HepG2 (cell line): ENCODE measurements around the gene BCAS1. TPM values are rescaled to one million over a fixed set of nuclear protein-coding genes. Genes with fewer than 3 reads are reported as not detected.

Source experiments
- AFF4 ChIP-seq: sonication (generic); formaldehyde crosslinking; IDR thresholded peaks from 2 replicates; pipeline ENCODE4 v1.4.0; 2020; ENCODE audit warnings: missing genetic modification reagents
- ASH2L ChIP-seq: fragments of 300-600, 200-600 bp; sonication (generic); IDR thresholded peaks from 2 replicates; pipeline ENCODE4 v1.7.0; 2017; ENCODE audit warnings: low read depth, mild to moderate bottlenecking, moderate library complexity, mixed read lengths, low read length; ENCODE audit not compliant: insufficient read length
- ATF5 ChIP-seq: sonication (generic); formaldehyde crosslinking; IDR thresholded peaks from 2 replicates; pipeline ENCODE4 v1.4.0; 2020; ENCODE audit warnings: mild to moderate bottlenecking, low read depth, missing genetic modification reagents
- BCL6 ChIP-seq: IDR thresholded peaks from 2 replicates; pipeline ENCODE4 v1.6.1; 2016; ENCODE audit warnings: missing genetic modification reagents, missing compliant biosample characterization
- CBX5 ChIP-seq: sonication (generic); formaldehyde crosslinking; IDR thresholded peaks from 2 replicates; pipeline ENCODE4 v1.4.0; 2020; ENCODE audit warnings: missing genetic modification reagents, borderline replicate concordance
- HMGXB3 ChIP-seq: sonication (generic); formaldehyde crosslinking; IDR thresholded peaks from 2 replicates; pipeline ENCODE4 v1.4.0; 2020; ENCODE audit warnings: missing genetic modification reagents, borderline replicate concordance
- JUND ChIP-seq: sonication (generic); formaldehyde crosslinking; IDR thresholded peaks from 2 replicates; pipeline ENCODE4 v1.8.0; 2022; ENCODE audit warnings: mild to moderate bottlenecking, missing genetic modification reagents
- KLF12 ChIP-seq: sonication (generic); formaldehyde crosslinking; IDR thresholded peaks from 2 replicates; pipeline ENCODE4 v1.4.0; 2020; ENCODE audit warnings: missing genetic modification reagents, borderline replicate concordance
- MATR3 ChIP-seq: sonication (generic); formaldehyde crosslinking; IDR thresholded peaks from 2 replicates; pipeline ENCODE4 v1.4.0; 2020; ENCODE audit warnings: missing genetic modification reagents
- NFE2 ChIP-seq: sonication (generic); formaldehyde crosslinking; IDR thresholded peaks from 2 replicates; pipeline ENCODE4 v1.4.0; 2020; ENCODE audit warnings: missing genetic modification reagents
- PAWR ChIP-seq: sonication (generic); formaldehyde crosslinking; IDR thresholded peaks from 2 replicates; pipeline ENCODE4 v1.4.0; 2020; ENCODE audit warnings: missing genetic modification reagents, mild to moderate bottlenecking, borderline replicate concordance
- SCMH1 ChIP-seq: sonication (generic); formaldehyde crosslinking; IDR thresholded peaks from 2 replicates; pipeline ENCODE4 v1.9.0; 2021; ENCODE audit warnings: missing genetic modification reagents, mild to moderate bottlenecking, borderline replicate concordance
- TBL1XR1 ChIP-seq: fragments of 150-350 bp; IDR thresholded peaks from 2 replicates; pipeline ENCODE4 v1.6.1; 2014; ENCODE audit warnings: borderline replicate concordance, low read length; ENCODE audit not compliant: partially characterized antibody
- ZBTB7B ChIP-seq: sonication (generic); formaldehyde crosslinking; IDR thresholded peaks from 2 replicates; pipeline ENCODE4 v1.4.0; 2020; ENCODE audit warnings: missing genetic modification reagents
- ZC3H4 ChIP-seq: sonication (generic); formaldehyde crosslinking; IDR thresholded peaks from 2 replicates; pipeline ENCODE4 v1.4.0; 2020; ENCODE audit warnings: missing genetic modification reagents, borderline replicate concordance
- ZFY ChIP-seq: sonication (generic); formaldehyde crosslinking; IDR thresholded peaks from 2 replicates; pipeline ENCODE4 v1.4.0; 2020; ENCODE audit warnings: missing genetic modification reagents
- ZNF570 ChIP-seq: sonication (generic); formaldehyde crosslinking; IDR thresholded peaks from 2 replicates; pipeline ENCODE4 v1.4.0; 2020; ENCODE audit warnings: mild to moderate bottlenecking, missing genetic modification reagents, borderline replicate concordance
- ZNF580 ChIP-seq: IDR thresholded peaks from 2 replicates; pipeline ENCODE4 v1.6.1; 2016; ENCODE audit warnings: low read depth, borderline replicate concordance
- ZNF749 ChIP-seq: sonication (generic); formaldehyde crosslinking; IDR thresholded peaks from 2 replicates; pipeline ENCODE4 v1.8.0; 2022; ENCODE audit warnings: mild to moderate bottlenecking, missing genetic modification reagents, moderate library complexity, borderline replicate concordance
- ZNF776 ChIP-seq: sonication (generic); formaldehyde crosslinking; IDR thresholded peaks from 2 replicates; pipeline ENCODE4 v1.4.0; 2020; ENCODE audit warnings: mild to moderate bottlenecking, missing genetic modification reagents
- ZNF782 ChIP-seq: sonication (generic); formaldehyde crosslinking; IDR thresholded peaks from 2 replicates; pipeline ENCODE4 v1.4.0; 2020; ENCODE audit warnings: missing genetic modification reagents, mild to moderate bottlenecking, borderline replicate concordance
- polyA plus RNA-seq, 8 experiments: library from polyadenylated mRNA; depleted of rRNA in 3 of 8; stranded (reverse) in 7 of 8; unstranded in 1 of 8; fragments of >200 nt; fragmentation: Illumina TruSeq in 4 of 8; extraction: Trizol in 4 of 8; gene quantifications; 2 replicates each; pipeline versions ENCODE4 v1.2.1 to v1.2.3, GENCODE V29; 2011 to 2016; ENCODE audit warnings: low read depth in 4 of 8, missing spikeins in 1 of 8, mixed read lengths in 1 of 8; ENCODE audit not compliant: insufficient read depth in 1 of 8
- total RNA-seq, 5 experiments: library from RNA; depleted of rRNA; stranded (reverse); fragments of >200 nt; fragmentation: Illumina TruSeq; extraction: Trizol; gene quantifications; 2 replicates each; pipeline ENCODE4 v1.2.3, GENCODE V29; 2016; ENCODE audit warnings: low read depth in 1 of 5

Gene BCAS1
- total and polyA plus RNA-seq, 2 of the 13 experiments (the other 11 are each of a cell fraction or from before 2014, with no cell fraction given): 0.55 to 0.91 TPM

GRCh38 chr20:53939572-53940359 is 130.6 kb downstream of the BCAS1 start (continued):
- TF ChIP-seq HMGXB3 (CRISPR knock-in tag) (no peak), TBL1XR1 (no peak), JUND (no peak), ZBTB7B (CRISPR knock-in tag) (peak; percentile 71; the same call in 1 of the 2 replicates), KLF12 (CRISPR knock-in tag) (no peak), NFE2 (CRISPR knock-in tag) (no peak), SCMH1 (CRISPR knock-in tag) (no peak), ATF5 (CRISPR knock-in tag) (no peak), ZNF570 (CRISPR knock-in tag) (no peak), BCL6 (CRISPR knock-in tag) (peak; percentile 80), AFF4 (CRISPR knock-in tag) (no peak), ZC3H4 (CRISPR knock-in tag) (no peak), MATR3 (CRISPR knock-in tag) (no peak), ZNF776 (CRISPR knock-in tag) (no peak), ZNF580 (peak; percentile 95), PAWR (no peak), CBX5 (peak; percentile 52; the same call in 1 of the 2 replicates), ZFY (peak; percentile 51), ASH2L (no peak), ZNF749 (CRISPR knock-in tag) (no peak), ZNF782 (no peak)
